ENCODE measurements around the gene HIBCH. TPM values are rescaled to one million over a fixed set of nuclear protein-coding genes. Genes with fewer than 3 reads are reported as not detected.

The HIBCH gene
- total RNA-seq: 55.7 to 64.0 TPM (median 58.8 TPM) in 3 replicates

GRCh38 chr2:190319555-190320498 lies at the start of gene HIBCH:
TSS of gene HIBCH (minus strand) at chr2:190319826. CDS start at chr2:190319750, 76 bp downstream.
- H3K27ac Mint-ChIP-seq: peak within 1 kb of the TSS; percentile 97
- DNase-seq (ENCODE audit: low spot score in 2 of 2, unreplicated experiment in 2 of 2): peak; percentile 94 to 98
- peaks cover 29% of the 10 kb centered on the region for H3K4me1 Mint-ChIP-seq
- no peak for TF ChIP-seq CTCF (IDR thresholded peaks at IDR 0.05; ENCODE audit: unreplicated experiment)
- H3K4me3 Mint-ChIP-seq: peak within 1 kb of the TSS; percentile 92
- H3K27me3 Mint-ChIP-seq (ENCODE audit: low read depth): no peaks in the 10 kb centered on the region
- peaks cover under 1% of the 10 kb centered on the region for H3K36me3 Mint-ChIP-seq
- no peaks in the 10 kb centered on the region for H3K9me3 Mint-ChIP-seq

GRCh38 chr2:190367091-190367490 lies 47.5 kb upstream of the HIBCH start:
- TF ChIP-seq CTCF (IDR thresholded peaks at IDR 0.05; ENCODE audit: unreplicated experiment): no peak
- H3K9me3 Mint-ChIP-seq: no peaks in the 10 kb centered on the region
- no peak overlapping the region for H3K4me3 Mint-ChIP-seq
- DNase-seq (ENCODE audit: low spot score in 2 of 2, unreplicated experiment in 2 of 2): no peak
- no peaks in the 10 kb centered on the region for H3K27me3 Mint-ChIP-seq (ENCODE audit: low read depth)
- H3K27ac Mint-ChIP-seq: no peak overlapping the region
- no peaks in the 10 kb centered on the region for H3K4me1 Mint-ChIP-seq
- H3K36me3 Mint-ChIP-seq: peaks cover 9% of the 10 kb centered on the region

- no peak for TF ChIP-seq CTCF (IDR thresholded peaks at IDR 0.05; ENCODE audit: unreplicated experiment)
- H3K4me1 Mint-ChIP-seq: no peaks in the 10 kb centered on the region
- H3K9me3 Mint-ChIP-seq: no peaks in the 10 kb centered on the region
- peaks cover 9% of the 10 kb centered on the region for H3K36me3 Mint-ChIP-seq
- H3K4me3 Mint-ChIP-seq: no peak overlapping the region
- no peak for DNase-seq (ENCODE audit: low spot score in 2 of 2, unreplicated experiment in 2 of 2)
- no peak overlapping the region for H3K27ac Mint-ChIP-seq
- H3K27me3 Mint-ChIP-seq (ENCODE audit: low read depth): no peaks in the 10 kb centered on the region
These were observed 46.7 kb upstream of the HIBCH start for GRCh38 chr2:190366248-190366753.

GRCh38 chr2:190365499-190366204 lies 46.0 kb upstream of the HIBCH start:
- Mint-ChIP-seq H3K4me1 (no peaks in the 10 kb centered on the region), H3K9me3 (no peaks in the 10 kb centered on the region), H3K4me3 (no peak overlapping the region), H3K27me3 (ENCODE audit: low read depth) (no peaks in the 10 kb centered on the region), H3K36me3 (peaks cover 9% of the 10 kb centered on the region), H3K27ac (no peak overlapping the region)
- TF ChIP-seq CTCF (IDR thresholded peaks at IDR 0.05; ENCODE audit: unreplicated experiment): no peak
- no peak for DNase-seq (ENCODE audit: low spot score in 2 of 2, unreplicated experiment in 2 of 2)

- no peaks in the 10 kb centered on the region for H3K27me3 Mint-ChIP-seq (ENCODE audit: low read depth)
- H3K27ac Mint-ChIP-seq: no peak overlapping the region
- DNase-seq (ENCODE audit: low spot score in 2 of 2, unreplicated experiment in 2 of 2): no peak
- no peak overlapping the region for H3K4me3 Mint-ChIP-seq
- H3K4me1 Mint-ChIP-seq: peaks cover 21% of the 10 kb centered on the region
- peaks cover 2% of the 10 kb centered on the region for H3K36me3 Mint-ChIP-seq
- H3K9me3 Mint-ChIP-seq: no peaks in the 10 kb centered on the region
- TF ChIP-seq CTCF (IDR thresholded peaks at IDR 0.05; ENCODE audit: unreplicated experiment): no peak
These were observed 43.3 kb upstream of the HIBCH start for GRCh38 chr2:190362894-190363293.
